HT-29 (cell line): ENCODE data around the gene EZH2. TPM values are rescaled to one million over a fixed set of nuclear protein-coding genes. Genes with fewer than 3 reads are reported as not detected.

Experiments
- DNase-seq: peaks from one replicate; pipeline ENCODE4 v3.0.0-alpha.2; 2015; ENCODE audit warnings: low spot score
- total RNA-seq: library from RNA; depleted of rRNA; stranded (reverse); fragments of >200 nt; shearing (Covaris generic); gene quantifications from 2 replicates; pipeline ENCODE4 v1.2.3, GENCODE V29; 2014

EZH2 gene
- total RNA-seq, 1 experiment from 2014 or later = 36.1 TPM

DNA sequence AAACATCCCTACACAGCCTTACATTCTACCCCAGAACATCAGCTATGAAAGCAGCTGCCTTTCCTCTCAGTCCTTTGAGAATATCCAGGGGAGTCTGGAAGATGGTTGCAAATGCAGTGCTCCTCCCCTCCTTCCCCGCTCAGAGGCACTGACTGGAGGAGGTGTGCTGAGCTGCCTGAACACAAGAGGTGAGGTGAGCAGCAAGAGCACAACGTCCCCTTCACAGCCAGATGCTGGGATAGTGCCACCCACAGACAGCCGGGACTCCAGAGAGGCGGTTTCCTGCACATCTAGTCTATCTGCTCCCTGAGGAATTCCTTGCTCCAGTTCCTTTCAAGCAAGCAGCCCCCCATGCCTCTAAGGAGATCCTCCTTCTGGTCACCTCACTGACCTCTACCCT is 74.2 kb downstream of the EZH2 start:
- DNase-seq = no peak

DNA sequence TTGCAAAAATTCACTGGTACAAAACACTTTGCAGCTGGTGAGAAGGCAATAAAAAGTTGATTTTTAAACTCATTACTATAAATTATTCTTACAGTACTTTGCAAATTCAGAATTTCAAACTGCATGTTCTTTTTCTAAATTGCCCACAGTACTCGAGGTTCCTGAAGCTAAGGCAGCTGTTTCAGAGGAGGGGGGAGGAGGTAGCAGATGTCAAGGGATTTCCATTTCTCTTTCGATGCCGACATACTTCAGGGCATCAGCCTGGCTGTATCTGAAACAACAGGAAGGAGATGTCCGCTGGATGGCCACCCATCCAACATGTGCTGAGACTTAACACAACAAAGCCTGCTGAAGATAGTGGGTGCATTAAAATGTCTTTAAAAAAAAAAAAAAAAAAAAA is 76.7 kb downstream of the EZH2 start:
- no peak for DNase-seq

GRCh38 chr7:148806187-148806586 is 77.9 kb downstream of the EZH2 start:
- DNase-seq = no peak

- DNase-seq = no peak
These were observed 79.5 kb downstream of the EZH2 start for GRCh38 chr7:148804343-148805235.

- DNase-seq = no peak
These were observed 81.0 kb downstream of the EZH2 start for GRCh38 chr7:148803094-148803493.

DNA sequence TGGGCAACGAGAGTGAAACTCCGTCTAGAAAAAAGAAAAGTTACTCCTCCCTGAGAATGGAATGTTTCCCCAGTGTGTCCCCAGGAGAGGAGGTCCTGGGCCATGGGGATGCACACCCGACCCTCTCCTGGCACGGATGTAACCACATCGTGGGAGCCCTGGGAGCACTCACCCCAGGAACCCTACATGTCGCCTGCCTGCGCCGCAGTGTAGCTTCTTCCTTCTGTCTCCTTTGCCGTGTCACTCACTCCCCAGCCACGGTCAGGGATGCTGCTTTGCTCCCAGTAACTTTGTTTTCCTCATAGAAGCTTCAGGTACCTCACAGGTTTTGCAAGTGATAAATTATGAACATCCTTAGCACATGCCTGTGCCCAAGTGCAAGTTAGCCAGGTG is 82.0 kb downstream of the EZH2 start:
- DNase-seq = no peak

- no peak for DNase-seq
These were observed 83.4 kb downstream of the EZH2 start for GRCh38 chr7:148800677-148801076.

- no peak for DNase-seq
These were observed 84.1 kb downstream of the EZH2 start for GRCh38 chr7:148799893-148800555.

- DNase-seq = no peak
These were observed 87.2 kb downstream of the EZH2 start for GRCh38 chr7:148796841-148797240.

DNA sequence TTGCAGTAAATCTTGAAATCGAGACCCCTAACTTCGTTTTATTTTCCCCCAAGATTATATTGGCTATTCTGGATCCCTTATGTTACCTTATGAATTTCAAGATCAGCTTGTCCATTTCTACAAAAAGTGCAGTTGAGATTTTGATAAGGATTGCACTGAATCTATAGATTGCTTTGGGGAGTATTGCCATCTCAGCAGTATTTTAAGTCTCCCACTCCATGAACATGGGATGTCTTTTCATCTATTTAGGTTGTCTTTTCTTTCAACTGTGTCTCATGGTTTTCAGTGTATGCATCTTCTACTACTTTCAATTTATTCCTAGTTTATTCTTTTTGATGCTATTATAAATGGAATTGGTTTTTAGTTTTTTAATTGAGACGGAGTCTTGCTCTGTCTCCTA is 89.6 kb downstream of the EZH2 start:
- no peak for DNase-seq

DNA sequence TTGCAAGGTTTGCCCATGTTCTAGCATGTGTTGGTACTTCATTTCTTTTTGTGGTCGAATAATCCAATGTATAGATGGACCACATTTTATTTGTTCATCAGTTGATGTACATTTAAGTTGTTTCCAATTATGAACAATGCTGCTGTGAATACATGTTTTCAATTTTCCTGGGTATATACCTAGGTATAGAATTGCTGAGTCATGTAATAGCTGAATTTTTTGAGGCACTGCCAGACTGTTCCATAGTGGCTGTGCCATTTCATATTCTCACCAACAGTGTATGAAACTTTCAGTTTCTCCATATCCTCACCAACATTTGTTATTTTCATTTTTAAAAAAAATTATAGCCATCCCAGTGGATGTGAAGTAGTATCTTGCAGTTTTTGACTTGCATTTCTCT is 90.5 kb downstream of the EZH2 start:
- no peak for DNase-seq

DNA sequence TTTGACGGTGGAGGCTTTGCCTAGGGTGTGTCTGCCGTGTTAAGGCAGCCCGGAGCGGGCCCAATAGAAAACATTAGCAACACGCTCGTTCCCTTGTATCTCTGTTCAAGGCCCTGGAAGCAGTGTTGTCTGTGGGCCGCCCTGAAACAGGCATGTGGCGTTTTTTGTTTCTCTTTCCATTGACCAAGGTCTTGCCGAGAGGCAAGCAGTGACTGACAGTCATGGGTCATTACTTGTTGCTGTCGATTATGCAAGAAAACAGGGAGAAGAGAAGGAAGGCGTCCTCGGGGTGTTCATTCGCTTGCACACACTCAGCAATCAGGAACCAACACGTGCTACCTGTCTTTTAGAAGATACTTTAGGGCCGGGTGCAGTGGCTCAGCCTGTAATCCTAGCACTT is 92.5 kb downstream of the EZH2 start:
- DNase-seq = no peak

GRCh38 chr7:148790850-148791249 is 93.2 kb downstream of the EZH2 start:
- DNase-seq = no peak

DNA sequence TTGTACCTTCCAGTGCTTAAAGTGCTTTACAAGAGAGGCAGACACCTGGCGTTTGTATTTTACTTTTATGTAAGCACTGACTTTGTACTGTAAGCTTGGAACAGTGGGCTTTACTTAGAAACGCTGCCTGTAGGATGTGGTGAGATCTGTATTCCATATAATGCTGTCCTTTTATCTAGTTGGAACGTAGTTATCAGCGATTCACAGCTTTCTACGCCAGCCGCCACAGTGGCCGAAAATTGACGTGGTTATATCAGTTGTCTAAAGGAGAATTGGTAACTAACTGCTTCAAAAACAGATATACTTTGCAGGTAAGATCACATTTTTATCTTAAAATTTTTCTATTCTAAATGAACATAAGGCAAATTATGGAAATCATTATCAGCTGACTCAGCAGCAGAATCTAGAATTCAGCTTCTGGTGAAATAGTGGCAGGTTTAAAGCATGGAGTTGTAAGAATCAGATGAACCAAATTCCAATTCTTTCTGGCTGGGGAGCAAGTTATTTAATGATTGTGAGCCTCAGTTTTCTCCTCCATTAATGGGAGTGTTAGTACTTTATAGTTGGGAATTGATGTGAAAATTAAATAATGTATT is 93.9 kb downstream of the EZH2 start:
- DNase-seq = no peak

GRCh38 chr7:148789220-148789619 is 94.9 kb downstream of the EZH2 start:
- no peak for DNase-seq

- DNase-seq = no peak
These were observed 96.4 kb downstream of the EZH2 start for GRCh38 chr7:148787571-148788295.

DNA sequence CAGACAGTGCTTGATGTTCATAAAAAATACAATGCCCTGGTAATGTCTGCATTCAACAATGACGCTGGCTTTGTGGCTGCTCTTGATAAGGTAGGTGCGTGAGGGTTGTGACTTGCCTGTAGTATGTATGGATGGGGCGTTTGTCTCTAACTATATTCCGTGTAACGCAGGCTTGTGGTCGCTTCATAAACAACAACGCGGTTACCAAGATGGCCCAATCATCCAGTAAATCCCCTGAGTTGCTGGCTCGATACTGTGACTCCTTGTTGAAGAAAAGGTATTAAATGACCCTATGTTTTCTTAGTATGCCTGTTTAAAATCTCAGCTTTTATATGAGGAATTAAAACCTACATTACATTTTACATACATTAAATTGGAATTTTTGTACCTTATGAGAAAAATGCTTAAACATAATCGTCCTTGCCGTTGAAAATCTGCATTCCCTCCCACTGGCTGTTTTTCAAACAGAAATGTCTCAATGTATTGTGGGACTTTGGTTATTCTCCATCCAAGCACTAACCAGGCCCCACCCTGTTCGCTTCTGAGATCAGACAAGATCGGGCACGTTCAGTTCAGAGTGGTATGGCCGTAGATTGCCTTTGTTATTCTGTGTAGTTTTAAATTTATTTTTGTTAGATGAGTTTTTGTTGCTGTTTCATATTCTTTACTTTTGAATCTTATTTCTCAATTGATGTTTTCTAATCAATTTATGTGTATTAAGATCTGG is 100.1 kb downstream of the EZH2 start:
- DNase-seq = no peak

- DNase-seq = no peak
These were observed 101.2 kb downstream of the EZH2 start for GRCh38 chr7:148782757-148783456.

DNA sequence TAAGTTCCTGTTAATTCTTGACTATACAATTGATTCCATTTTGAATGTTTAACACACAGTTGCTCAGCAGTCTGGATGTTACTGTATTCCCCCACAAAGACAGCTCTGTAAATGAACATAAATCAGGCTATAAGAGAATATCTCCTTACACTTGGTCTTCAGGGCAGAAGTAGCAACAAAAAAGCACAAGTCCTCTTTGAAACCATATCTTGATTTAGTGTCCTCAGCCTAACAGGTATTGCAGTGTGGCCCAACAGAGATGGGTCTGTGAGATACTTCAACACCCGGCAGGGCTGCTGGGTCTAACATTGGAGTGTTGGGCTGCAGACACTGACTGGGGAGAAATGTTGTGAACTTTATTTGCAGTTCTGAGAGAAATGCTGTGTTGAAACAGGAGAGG is 109.6 kb downstream of the EZH2 start:
- no peak for DNase-seq

DNA sequence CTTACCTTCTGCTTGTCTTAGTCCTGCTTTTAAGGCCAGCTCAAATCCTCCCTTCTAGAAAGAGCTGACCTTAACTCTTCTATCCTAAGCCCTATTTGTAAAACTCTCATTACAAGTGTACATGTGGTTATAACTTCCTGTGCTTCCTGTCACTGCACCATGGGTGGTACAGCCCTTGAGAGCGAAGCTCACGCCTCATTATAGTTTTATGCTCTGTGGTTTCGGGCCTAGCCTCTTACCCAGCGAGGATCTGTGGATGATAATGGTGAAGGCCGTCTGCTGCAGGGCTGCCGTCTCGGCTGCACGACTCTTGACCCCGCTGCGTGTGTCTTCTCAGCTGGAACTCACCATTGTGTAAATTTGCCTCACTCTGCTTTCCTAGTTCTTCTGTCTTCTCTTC is 110.8 kb downstream of the EZH2 start:
- DNase-seq = no peak
